Measurements from ENCODE around the gene MLKL.

GRCh38 chr16:74673876-74674275 lies 26.8 kb downstream of the MLKL start:
- TF ChIP-seq CTCF (IDR thresholded peaks at IDR 0.05) (no peak), ZFX (IDR thresholded peaks at IDR 0.05; ENCODE audit: borderline replicate concordance) (no peak)
